OCI-LY1 (cell line): ENCODE results near the gene EXD3.

Source experiments
- CTCF ChIP-seq: fragments of 200-600 bp; sonication (generic), shearing (Covaris generic); IDR thresholded peaks from 2 replicates; pipeline ENCODE4 v1.5.1; 2017; ENCODE audit warnings: mild to moderate bottlenecking, antibody characterized with exemption, low read length, moderate library complexity, mixed read lengths
- EZH2 ChIP-seq: fragments of 200-600 bp; sonication (generic), shearing (Covaris generic); IDR thresholded peaks from 2 replicates; pipeline ENCODE4 v1.8.0; 2017; ENCODE audit warnings: borderline replicate concordance, mixed run types, mild to moderate bottlenecking, antibody characterized with exemption, low read length, moderate library complexity, mixed read lengths

- TF ChIP-seq CTCF (no peak), EZH2 (no peak)
Observed at GRCh38 chr9:137313956-137314560, 108.9 kb downstream of the EXD3 start.
